ENCODE data around the gene PALM2AKAP2. TPM values are rescaled to one million over a fixed set of nuclear protein-coding genes. Genes with fewer than 3 reads are reported as not detected.

Gene PALM2AKAP2
- total and polyA plus RNA-seq, 9 of the 15 experiments (the other 6 are each of a cell fraction or from before 2014, with no cell fraction given), result not detected

GRCh38 chr9:109755040-109755439, 25.0 kb upstream of the PALM2AKAP2 start (continued):
- TF ChIP-seq ZNF609 (CRISPR knock-in tag; IDR thresholded peaks at IDR 0.05; ENCODE audit: borderline replicate concordance), result no peak
- TF ChIP-seq, protein P1, sequence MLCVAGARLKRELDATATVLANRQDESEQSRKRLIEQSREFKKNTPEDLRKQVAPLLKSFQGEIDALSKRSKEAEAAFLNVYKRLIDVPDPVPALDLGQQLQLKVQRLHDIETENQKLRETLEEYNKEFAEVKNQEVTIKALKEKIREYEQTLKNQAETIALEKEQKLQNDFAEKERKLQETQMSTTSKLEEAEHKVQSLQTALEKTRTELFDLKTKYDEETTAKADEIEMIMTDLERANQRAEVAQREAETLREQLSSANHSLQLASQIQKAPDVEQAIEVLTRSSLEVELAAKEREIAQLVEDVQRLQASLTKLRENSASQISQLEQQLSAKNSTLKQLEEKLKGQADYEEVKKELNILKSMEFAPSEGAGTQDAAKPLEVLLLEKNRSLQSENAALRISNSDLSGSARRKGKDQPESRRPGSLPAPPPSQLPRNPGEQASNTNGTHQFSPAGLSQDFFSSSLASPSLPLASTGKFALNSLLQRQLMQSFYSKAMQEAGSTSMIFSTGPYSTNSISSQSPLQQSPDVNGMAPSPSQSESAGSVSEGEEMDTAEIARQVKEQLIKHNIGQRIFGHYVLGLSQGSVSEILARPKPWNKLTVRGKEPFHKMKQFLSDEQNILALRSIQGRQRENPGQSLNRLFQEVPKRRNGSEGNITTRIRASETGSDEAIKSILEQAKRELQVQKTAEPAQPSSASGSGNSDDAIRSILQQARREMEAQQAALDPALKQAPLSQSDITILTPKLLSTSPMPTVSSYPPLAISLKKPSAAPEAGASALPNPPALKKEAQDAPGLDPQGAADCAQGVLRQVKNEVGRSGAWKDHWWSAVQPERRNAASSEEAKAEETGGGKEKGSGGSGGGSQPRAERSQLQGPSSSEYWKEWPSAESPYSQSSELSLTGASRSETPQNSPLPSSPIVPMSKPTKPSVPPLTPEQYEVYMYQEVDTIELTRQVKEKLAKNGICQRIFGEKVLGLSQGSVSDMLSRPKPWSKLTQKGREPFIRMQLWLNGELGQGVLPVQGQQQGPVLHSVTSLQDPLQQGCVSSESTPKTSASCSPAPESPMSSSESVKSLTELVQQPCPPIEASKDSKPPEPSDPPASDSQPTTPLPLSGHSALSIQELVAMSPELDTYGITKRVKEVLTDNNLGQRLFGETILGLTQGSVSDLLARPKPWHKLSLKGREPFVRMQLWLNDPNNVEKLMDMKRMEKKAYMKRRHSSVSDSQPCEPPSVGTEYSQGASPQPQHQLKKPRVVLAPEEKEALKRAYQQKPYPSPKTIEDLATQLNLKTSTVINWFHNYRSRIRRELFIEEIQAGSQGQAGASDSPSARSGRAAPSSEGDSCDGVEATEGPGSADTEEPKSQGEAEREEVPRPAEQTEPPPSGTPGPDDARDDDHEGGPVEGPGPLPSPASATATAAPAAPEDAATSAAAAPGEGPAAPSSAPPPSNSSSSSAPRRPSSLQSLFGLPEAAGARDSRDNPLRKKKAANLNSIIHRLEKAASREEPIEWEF (CRISPR knock-in tag; IDR thresholded peaks at IDR 0.05), result no peak
- TF ChIP-seq, protein P2, sequence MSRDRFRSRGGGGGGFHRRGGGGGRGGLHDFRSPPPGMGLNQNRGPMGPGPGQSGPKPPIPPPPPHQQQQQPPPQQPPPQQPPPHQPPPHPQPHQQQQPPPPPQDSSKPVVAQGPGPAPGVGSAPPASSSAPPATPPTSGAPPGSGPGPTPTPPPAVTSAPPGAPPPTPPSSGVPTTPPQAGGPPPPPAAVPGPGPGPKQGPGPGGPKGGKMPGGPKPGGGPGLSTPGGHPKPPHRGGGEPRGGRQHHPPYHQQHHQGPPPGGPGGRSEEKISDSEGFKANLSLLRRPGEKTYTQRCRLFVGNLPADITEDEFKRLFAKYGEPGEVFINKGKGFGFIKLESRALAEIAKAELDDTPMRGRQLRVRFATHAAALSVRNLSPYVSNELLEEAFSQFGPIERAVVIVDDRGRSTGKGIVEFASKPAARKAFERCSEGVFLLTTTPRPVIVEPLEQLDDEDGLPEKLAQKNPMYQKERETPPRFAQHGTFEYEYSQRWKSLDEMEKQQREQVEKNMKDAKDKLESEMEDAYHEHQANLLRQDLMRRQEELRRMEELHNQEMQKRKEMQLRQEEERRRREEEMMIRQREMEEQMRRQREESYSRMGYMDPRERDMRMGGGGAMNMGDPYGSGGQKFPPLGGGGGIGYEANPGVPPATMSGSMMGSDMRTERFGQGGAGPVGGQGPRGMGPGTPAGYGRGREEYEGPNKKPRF (IDR thresholded peaks at IDR 0.05; ENCODE audit: low read depth, low read length), result no peak
- TF ChIP-seq, protein P3, sequence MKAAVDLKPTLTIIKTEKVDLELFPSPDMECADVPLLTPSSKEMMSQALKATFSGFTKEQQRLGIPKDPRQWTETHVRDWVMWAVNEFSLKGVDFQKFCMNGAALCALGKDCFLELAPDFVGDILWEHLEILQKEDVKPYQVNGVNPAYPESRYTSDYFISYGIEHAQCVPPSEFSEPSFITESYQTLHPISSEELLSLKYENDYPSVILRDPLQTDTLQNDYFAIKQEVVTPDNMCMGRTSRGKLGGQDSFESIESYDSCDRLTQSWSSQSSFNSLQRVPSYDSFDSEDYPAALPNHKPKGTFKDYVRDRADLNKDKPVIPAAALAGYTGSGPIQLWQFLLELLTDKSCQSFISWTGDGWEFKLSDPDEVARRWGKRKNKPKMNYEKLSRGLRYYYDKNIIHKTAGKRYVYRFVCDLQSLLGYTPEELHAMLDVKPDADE (conservative IDR thresholded peaks at IDR 0.05; ENCODE audit: control insufficient read depth, low read depth, low read length), result no peak
- TF ChIP-seq ZBED1 (IDR thresholded peaks at IDR 0.05), result no peak
- no peak for TF ChIP-seq EWSR1 (IDR thresholded peaks at IDR 0.05; ENCODE audit: borderline replicate concordance, low read depth, partially characterized antibody)
- no peak for TF ChIP-seq ZNF551 (CRISPR knock-in tag; IDR thresholded peaks at IDR 0.05)
- TF ChIP-seq FOXO4 (CRISPR knock-in tag; IDR thresholded peaks at IDR 0.05), result no peak
- no peak for TF ChIP-seq TCFL5 (CRISPR knock-in tag; conservative IDR thresholded peaks at IDR 0.05)
- no peak for TF ChIP-seq OTX1 (CRISPR knock-in tag; IDR thresholded peaks at IDR 0.05)

Data from K562 (cell line).